ENCODE measurements around the gene LSM3. TPM values are rescaled to one million over a fixed set of nuclear protein-coding genes. Genes with fewer than 3 reads are reported as not detected.

The LSM3 gene
- total RNA-seq, 1 donor from 2014 or later, result 9.5 TPM

DNA sequence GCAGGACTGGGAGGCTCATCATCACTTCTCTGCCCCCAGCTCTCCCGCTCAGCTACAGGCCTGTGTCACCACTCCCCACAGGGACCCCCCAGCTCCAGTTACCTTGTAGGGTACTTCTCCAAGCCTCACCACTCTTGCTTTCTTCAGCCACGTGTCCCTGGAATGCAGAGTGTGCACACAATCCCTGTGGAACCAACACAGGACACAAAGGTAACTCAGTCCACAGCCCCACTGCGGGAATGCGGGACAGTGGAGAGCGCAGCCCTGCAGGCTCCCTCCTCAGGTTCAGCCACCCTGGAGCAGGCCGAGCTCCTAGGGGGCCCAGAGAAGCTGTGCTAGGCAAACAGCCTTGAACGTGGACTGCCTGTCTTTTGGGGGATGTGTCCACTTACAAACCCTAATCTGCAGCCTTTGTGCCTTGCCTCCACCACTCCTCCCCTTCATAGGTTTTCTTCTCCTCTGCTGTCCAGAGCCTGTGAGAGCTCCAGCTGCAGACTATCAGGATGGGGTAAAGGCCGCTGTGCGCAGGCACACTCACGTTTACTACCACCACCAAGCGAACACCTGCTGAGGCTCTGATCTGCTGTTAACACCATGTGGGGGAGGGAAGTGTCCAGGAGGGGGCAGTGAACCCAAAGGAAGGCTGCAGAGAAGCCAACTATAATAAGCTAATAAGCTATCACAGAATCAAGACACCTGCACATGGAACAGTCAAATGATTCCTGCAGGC is 26.2 kb upstream of the LSM3 start:
- H3K4me3 Mint-ChIP-seq (ENCODE audit: unreplicated experiment), result no peak overlapping the region
- no peak for DNase-seq (ENCODE audit: low read depth)
- Histone ChIP-seq H3K9me3 (ENCODE audit: insufficient read depth, low read depth, low read length) (no peaks in the 10 kb centered on the region), H3K27me3 (ENCODE audit: insufficient read depth, low read length) (no peaks in the 10 kb centered on the region), H3K4me1 (ENCODE audit: insufficient read depth, low read length) (no peaks in the 10 kb centered on the region), H3K4me3 (ENCODE audit: insufficient read depth, low read depth, low read length) (no peak overlapping the region), H2AFZ (ENCODE audit: low read depth, low read length) (no peak overlapping the region), H3K27ac (ENCODE audit: low read depth, low read length) (no peak overlapping the region), H3K79me2 (ENCODE audit: insufficient read depth, low read length) (peaks cover 2% of the 10 kb centered on the region), H3K4me2 (ENCODE audit: low read length) (no peak overlapping the region), H4K20me1 (ENCODE audit: insufficient read depth, low read length) (peaks cover 36% of the 10 kb centered on the region), H3K36me3 (ENCODE audit: insufficient read depth, low read length) (peaks cover 29% of the 10 kb centered on the region), H3K9ac (ENCODE audit: low read length) (no peak overlapping the region)
- TF ChIP-seq EZH2 (IDR thresholded peaks at IDR 0.05; ENCODE audit: insufficient read depth, low read length), result no peak
- TF ChIP-seq, protein P1, sequence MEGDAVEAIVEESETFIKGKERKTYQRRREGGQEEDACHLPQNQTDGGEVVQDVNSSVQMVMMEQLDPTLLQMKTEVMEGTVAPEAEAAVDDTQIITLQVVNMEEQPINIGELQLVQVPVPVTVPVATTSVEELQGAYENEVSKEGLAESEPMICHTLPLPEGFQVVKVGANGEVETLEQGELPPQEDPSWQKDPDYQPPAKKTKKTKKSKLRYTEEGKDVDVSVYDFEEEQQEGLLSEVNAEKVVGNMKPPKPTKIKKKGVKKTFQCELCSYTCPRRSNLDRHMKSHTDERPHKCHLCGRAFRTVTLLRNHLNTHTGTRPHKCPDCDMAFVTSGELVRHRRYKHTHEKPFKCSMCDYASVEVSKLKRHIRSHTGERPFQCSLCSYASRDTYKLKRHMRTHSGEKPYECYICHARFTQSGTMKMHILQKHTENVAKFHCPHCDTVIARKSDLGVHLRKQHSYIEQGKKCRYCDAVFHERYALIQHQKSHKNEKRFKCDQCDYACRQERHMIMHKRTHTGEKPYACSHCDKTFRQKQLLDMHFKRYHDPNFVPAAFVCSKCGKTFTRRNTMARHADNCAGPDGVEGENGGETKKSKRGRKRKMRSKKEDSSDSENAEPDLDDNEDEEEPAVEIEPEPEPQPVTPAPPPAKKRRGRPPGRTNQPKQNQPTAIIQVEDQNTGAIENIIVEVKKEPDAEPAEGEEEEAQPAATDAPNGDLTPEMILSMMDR (IDR thresholded peaks at IDR 0.05; ENCODE audit: insufficient read depth, low read depth, low read length), result peak; percentile 18
- peaks cover 2% of the 10 kb centered on the region for H3K4me1 Mint-ChIP-seq (ENCODE audit: low read depth, unreplicated experiment)
- H3K27me3 Mint-ChIP-seq (ENCODE audit: low read depth, unreplicated experiment), result no peaks in the 10 kb centered on the region
- H3K36me3 Mint-ChIP-seq (ENCODE audit: low read depth, unreplicated experiment), result peaks cover 42% of the 10 kb centered on the region
- H3K27ac Mint-ChIP-seq (ENCODE audit: unreplicated experiment), result no peak overlapping the region
- no peak for FAIRE-seq
- H3K9me3 Mint-ChIP-seq (ENCODE audit: unreplicated experiment), result no peaks in the 10 kb centered on the region

DNA sequence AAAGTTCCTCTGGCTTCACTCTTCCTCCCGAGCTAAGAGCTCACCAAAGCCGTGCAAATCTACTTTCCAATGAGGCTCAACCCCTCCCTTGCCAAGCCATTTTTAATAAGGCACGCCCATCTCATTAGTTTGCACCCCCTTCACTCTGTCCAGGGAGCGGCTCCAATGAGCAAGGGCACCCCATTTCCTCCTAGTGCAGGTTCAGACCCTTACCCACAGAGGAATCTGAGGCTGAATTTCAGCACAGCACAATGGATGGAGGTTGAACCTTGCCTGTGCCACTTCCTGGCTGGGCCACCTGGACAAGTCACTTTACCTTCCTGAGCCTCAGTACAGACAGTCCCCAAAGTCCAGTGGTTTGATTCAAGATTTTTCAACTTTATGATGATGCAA is 25.7 kb upstream of the LSM3 start:
- H3K4me1 ChIP-seq (ENCODE audit: insufficient read depth, low read length), result no peaks in the 10 kb centered on the region
- TF ChIP-seq EZH2 (IDR thresholded peaks at IDR 0.05; ENCODE audit: insufficient read depth, low read length), result no peak
- TF ChIP-seq, protein P1 (IDR thresholded peaks at IDR 0.05; ENCODE audit: insufficient read depth, low read depth, low read length), result no peak
- H3K9me3 ChIP-seq (ENCODE audit: insufficient read depth, low read depth, low read length), result no peaks in the 10 kb centered on the region
- no peaks in the 10 kb centered on the region for H3K27me3 ChIP-seq (ENCODE audit: insufficient read depth, low read length)
- Mint-ChIP-seq H3K9me3 (ENCODE audit: unreplicated experiment) (no peaks in the 10 kb centered on the region), H3K27me3 (ENCODE audit: low read depth, unreplicated experiment) (no peaks in the 10 kb centered on the region), H3K4me1 (ENCODE audit: low read depth, unreplicated experiment) (peaks cover 2% of the 10 kb centered on the region), H3K4me3 (ENCODE audit: unreplicated experiment) (no peak overlapping the region), H3K36me3 (ENCODE audit: low read depth, unreplicated experiment) (peaks cover 45% of the 10 kb centered on the region), H3K27ac (ENCODE audit: unreplicated experiment) (no peak overlapping the region)
- H3K9ac ChIP-seq (ENCODE audit: low read length), result no peak overlapping the region
- FAIRE-seq, result no peak
- no peak for DNase-seq (ENCODE audit: low read depth)
- H4K20me1 ChIP-seq (ENCODE audit: insufficient read depth, low read length), result peaks cover 36% of the 10 kb centered on the region
- peaks cover 2% of the 10 kb centered on the region for H3K79me2 ChIP-seq (ENCODE audit: insufficient read depth, low read length)
- no peak overlapping the region for H3K27ac ChIP-seq (ENCODE audit: low read depth, low read length)
- no peak overlapping the region for H3K4me3 ChIP-seq (ENCODE audit: insufficient read depth, low read depth, low read length)
- H2AFZ ChIP-seq (ENCODE audit: low read depth, low read length), result no peak overlapping the region
- peaks cover 35% of the 10 kb centered on the region for H3K36me3 ChIP-seq (ENCODE audit: insufficient read depth, low read length)
- H3K4me2 ChIP-seq (ENCODE audit: low read length), result no peak overlapping the region

DNA sequence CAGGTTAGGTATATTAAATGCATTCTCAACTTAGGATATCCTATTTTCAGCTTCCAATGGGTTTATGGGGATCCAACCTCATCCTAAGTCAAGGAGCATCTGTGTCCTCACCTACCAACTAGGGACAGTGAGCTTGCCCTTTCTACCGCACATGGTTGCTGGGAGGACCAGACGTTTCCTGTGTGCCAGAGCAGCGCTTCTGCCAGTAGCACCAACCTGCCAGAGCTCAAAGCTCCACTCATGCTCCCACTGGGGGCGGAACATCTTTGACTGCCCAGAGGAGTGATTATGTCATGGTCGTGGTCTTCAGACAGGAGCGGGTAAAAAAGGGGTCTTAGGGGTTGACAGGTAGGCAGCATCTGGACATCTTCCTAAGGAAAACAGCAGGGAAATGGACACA is 25.0 kb upstream of the LSM3 start:
- Mint-ChIP-seq H3K27me3 (ENCODE audit: low read depth, unreplicated experiment) (no peaks in the 10 kb centered on the region), H3K4me1 (ENCODE audit: low read depth, unreplicated experiment) (peaks cover 2% of the 10 kb centered on the region), H3K36me3 (ENCODE audit: low read depth, unreplicated experiment) (peaks cover 46% of the 10 kb centered on the region), H3K9me3 (ENCODE audit: unreplicated experiment) (no peaks in the 10 kb centered on the region), H3K4me3 (ENCODE audit: unreplicated experiment) (no peak overlapping the region), H3K27ac (ENCODE audit: unreplicated experiment) (no peak overlapping the region)
- H3K27me3 ChIP-seq (ENCODE audit: insufficient read depth, low read length), result no peaks in the 10 kb centered on the region
- H3K79me2 ChIP-seq (ENCODE audit: insufficient read depth, low read length), result peaks cover 2% of the 10 kb centered on the region
- no peak overlapping the region for H3K27ac ChIP-seq (ENCODE audit: low read depth, low read length)
- no peak for DNase-seq (ENCODE audit: low read depth)
- FAIRE-seq, result no peak
- TF ChIP-seq EZH2 (IDR thresholded peaks at IDR 0.05; ENCODE audit: insufficient read depth, low read length), result no peak
- TF ChIP-seq, protein P1 (IDR thresholded peaks at IDR 0.05; ENCODE audit: insufficient read depth, low read depth, low read length), result no peak
- H3K36me3 ChIP-seq (ENCODE audit: insufficient read depth, low read length), result peaks cover 35% of the 10 kb centered on the region
- no peak overlapping the region for H2AFZ ChIP-seq (ENCODE audit: low read depth, low read length)
- no peak overlapping the region for H3K9ac ChIP-seq (ENCODE audit: low read length)
- no peaks in the 10 kb centered on the region for H3K4me1 ChIP-seq (ENCODE audit: insufficient read depth, low read length)
- no peak overlapping the region for H3K4me2 ChIP-seq (ENCODE audit: low read length)
- peaks cover 36% of the 10 kb centered on the region for H4K20me1 ChIP-seq (ENCODE audit: insufficient read depth, low read length)
- H3K4me3 ChIP-seq (ENCODE audit: insufficient read depth, low read depth, low read length), result no peak overlapping the region
- H3K9me3 ChIP-seq (ENCODE audit: insufficient read depth, low read depth, low read length), result no peaks in the 10 kb centered on the region

Measured in astrocyte (in vitro differentiated cells and primary cell).